Skeletal muscle cell (primary cell): Measurements from ENCODE around the gene UTP3.
A peak's percentile ranks its signal among the peaks of the same experiment; 100 is the strongest.
"Not testable (repeated sequence)": the region's sequence is repeated elsewhere in the genome, so short reads cannot be mapped to it uniquely, and the experiment has no call there.

Source experiments
- DNase-seq: peaks from one replicate; pipeline ENCODE4 v3.0.0-alpha.2; 2010; ENCODE audit warnings: low read depth
- H3K4me3 ChIP-seq: 2 replicates; pipeline ENCODE4 v1.5.1; 2011; ENCODE audit warnings: low read depth, mild to moderate bottlenecking, control low read depth, low read length, moderate library complexity

The UTP3 gene

DNA sequence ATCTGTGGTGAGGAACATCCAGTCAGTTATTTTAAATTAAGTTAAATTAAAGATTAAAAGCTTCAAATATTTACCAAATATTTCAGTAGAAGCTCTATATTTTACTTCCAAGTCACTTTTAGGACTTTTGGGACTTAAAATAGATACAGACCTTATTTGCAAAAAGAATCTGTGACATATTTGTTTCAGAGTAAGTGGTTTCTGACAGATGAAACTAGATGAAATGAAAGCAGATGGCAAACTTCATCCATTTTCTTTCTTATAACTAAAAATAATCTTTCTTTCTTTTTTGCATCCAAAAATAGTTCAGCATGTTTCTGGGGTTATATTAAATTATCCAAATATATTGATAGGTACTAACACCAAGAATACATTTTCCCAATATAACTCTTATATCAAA, 6.6 kb upstream of the UTP3 start:
- no peak overlapping the region for H3K4me3 ChIP-seq
- no peak for DNase-seq

DNA sequence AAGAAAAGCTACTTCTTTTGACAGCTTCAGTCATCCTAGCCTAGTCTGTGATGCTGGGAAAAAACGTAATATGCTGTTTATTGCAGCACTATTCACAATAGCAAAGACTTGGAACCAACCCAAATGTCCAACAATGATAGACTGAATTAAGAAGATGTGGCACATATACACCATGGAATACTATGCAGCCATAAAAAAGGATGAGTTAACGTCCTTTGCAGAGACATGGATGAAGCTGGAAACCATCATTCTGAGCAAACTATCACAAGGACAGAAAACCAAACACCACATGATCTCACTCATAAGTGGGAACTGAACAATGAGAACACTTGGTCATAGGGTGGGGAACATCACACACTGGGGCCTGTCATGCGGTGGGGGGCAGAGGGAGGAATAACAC, 6.2 kb upstream of the UTP3 start:
- DNase-seq, H3K4me3 ChIP-seq: not testable (repeated sequence)

GRCh38 chr4:70687392-70687791, 940 bp upstream of the UTP3 start:
- DNase-seq = no peak
- peak overlapping the region; percentile 100 for H3K4me3 ChIP-seq

DNA sequence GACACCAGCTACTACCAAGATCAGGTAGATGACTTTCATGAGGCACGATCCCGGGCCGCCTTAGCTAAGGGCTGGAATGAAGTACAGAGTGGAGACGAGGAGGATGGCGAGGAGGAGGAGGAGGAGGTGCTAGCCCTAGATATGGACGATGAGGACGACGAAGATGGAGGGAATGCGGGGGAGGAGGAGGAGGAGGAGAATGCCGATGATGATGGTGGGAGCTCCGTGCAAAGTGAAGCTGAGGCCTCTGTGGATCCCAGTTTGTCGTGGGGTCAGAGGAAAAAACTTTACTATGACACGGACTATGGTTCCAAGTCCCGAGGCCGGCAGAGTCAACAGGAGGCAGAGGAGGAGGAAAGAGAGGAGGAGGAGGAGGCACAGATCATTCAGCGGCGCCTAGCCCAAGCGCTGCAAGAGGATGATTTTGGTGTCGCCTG, 481 bp downstream of the UTP3 start:
- no peak for DNase-seq
- peak overlapping the region; percentile 100 for H3K4me3 ChIP-seq

DNA sequence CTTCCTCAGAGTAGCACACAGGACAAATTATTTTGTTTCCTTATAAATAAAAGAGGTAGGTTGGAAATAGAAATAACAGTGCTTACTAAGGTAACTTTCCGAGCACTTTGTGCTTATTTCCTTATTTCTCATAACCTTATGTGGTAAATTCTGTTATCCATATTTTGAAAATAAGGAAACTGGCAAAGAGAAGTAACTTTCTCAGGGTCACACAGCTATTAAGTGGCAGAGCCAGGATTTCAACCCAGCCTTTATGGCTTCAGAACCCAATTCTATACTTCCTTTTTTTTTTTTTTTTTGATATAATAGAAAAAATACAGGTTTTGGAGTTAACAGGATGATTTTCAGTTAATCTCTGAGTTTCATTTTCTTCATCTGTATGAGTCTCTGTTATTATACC, 3.3 kb downstream of the UTP3 start:
- H3K4me3 ChIP-seq = no peak overlapping the region
- no peak for DNase-seq

- DNase-seq = not testable (repeated sequence)
Observed at GRCh38 chr4:70694633-70695032, 6.3 kb downstream of the UTP3 start.

DNA sequence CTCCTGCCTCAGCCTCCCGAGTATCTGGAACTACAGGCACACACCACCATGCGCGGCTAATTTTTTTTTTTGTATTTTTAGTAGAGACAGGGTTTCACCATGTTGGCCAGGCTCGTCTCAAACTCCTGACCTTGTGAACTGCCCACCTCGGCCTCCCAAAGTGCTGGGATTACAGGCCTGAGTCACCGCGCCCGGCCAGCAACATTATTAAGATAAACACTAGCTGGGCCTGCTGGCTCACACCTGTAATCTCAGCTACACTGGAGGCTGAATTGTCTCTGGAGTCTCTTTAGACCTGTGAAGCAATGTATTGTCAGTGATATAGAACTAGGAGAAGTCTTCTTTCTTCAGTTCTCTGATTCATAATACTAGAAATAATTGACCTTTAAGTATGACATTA, 10.1 kb downstream of the UTP3 start:
- not testable (repeated sequence) for DNase-seq, H3K4me3 ChIP-seq

More at GRCh38 chr4:70694633-70695032, 6.3 kb downstream of the UTP3 start:
- not testable (repeated sequence) for H3K4me3 ChIP-seq

GRCh38 chr4:70700712-70701111, 12.4 kb downstream of the UTP3 start:
- H3K4me3 ChIP-seq = no peak overlapping the region
- DNase-seq = no peak

- no peak for DNase-seq
- H3K4me3 ChIP-seq = no peak overlapping the region
Observed at GRCh38 chr4:70701271-70701670, 12.9 kb downstream of the UTP3 start.

DNA sequence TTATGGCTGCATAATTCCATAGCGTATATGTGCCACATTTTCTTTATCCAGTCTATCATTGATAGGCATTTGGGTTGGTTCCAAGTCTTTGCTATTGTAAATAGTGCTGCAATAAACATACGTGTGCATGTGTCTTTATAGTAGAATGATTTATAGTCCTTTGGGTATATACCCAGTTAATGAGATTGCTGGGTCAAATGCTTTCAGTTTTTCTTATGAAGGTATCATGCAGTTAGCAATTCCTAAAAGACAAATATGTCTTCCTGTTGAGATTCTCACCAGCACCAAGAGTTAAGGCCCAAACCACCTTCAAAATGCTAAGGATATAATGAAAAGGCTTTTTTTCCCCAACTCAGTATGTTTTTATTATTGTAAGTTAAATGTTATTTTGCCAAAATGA, 14.3 kb downstream of the UTP3 start:
- H3K4me3 ChIP-seq, DNase-seq: not testable (repeated sequence)

- no peak for DNase-seq
- peak overlapping the region; percentile 71 for H3K4me3 ChIP-seq
Observed at GRCh38 chr4:70703619-70704214, 15.4 kb downstream of the UTP3 start.

DNA sequence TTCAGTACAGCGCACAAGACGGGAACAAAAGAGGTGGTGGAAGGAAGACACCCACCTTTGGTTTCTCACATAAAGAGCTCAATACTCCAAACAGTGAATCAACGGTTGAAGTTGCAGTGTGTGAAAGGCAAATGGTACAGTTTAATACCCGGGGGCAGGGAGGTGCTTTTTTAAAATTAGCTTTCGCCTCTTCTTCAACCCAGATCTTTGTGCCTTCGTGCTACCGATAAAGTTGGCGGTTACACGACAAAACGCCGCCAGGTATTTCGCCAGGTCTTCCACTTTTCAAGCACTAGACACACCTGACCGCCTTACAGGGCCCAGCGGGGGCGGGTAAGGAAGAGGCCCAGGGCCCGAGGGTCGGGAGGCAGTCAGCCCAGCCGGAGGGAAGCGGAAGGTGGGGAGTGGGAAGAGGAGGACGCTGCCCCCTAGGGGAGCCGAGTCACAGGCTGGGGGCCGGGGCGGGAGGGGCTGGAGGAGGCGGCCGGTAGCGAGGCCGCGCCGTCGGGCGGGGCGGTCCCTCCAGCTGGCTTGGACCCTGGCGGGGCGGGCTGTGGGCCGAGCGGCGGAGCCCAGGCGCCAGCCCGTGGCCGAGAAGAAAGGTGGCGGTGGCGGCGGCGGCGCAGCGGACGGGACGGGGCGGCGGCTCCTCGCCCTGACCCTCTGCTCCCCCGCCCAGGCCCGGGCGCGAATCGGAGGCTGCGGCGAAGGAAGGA, 16.0 kb downstream of the UTP3 start:
- DNase-seq = no peak
- peak overlapping the region; percentile 71 for H3K4me3 ChIP-seq

DNA sequence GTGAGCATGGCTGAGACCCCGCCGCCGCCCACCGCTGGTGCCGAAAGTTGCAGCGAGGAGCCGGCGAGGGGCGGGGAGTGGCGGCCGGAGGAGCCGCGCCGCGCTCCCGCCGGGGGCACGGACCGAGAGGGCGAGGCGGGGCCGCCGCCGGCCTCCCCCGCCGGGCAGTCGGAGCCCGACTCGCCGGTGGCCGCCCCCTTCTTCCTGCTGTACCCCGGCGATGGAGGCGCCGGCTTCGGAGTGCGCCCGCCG, 16.5 kb downstream of the UTP3 start:
- no peak for DNase-seq

DNA sequence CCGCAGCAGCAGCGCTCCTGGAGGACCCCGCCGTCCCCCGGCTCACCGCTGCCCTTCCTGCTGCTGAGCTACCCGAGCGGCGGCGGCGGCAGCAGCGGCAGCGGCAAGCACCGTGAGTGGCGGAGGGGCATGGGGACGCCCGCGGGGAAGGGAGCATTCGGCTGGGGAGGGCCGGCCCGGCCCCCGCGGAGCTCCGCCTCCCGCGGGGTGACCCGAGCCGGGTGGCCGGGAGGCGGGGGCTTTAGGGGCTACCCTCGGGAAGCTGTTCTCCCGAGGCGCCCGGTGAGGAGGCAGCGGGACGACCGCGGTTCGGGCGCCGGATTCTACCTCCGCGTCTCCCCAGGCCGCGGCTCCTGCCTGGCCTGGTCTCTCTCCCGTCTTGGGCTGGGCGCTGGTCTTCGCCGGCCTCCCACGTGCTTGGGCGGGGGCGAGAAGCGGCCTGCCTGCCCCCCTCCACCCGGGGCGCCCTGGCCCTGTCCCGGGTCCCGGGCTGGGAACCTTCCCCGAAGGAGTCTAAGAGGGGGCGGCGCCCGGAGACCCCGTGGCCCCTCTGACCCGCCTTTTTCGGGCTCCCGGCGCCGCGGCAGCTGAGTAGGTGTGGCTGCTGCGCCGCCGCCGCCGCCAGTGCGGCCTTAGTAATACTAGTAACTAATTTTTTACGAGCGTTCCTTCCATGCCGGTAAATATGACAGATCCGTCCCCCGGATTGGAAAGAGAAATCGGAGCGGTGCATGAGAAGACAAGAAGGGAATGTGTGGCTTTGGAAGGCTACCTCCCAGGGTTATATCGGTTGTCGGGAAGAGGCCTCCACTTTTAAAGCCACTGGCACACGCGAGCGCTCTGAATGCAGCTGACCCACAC, 17.1 kb downstream of the UTP3 start:
- no peak for DNase-seq
- peak overlapping the region; percentile 71 for H3K4me3 ChIP-seq

More for the DNA sequence above, 16.5 kb downstream of the UTP3 start:
- H3K4me3 ChIP-seq = peak overlapping the region; percentile 71

- DNase-seq = no peak
- H3K4me3 ChIP-seq = peak overlapping the region; percentile 71
Observed at GRCh38 chr4:70706044-70706461, 17.7 kb downstream of the UTP3 start.

DNA sequence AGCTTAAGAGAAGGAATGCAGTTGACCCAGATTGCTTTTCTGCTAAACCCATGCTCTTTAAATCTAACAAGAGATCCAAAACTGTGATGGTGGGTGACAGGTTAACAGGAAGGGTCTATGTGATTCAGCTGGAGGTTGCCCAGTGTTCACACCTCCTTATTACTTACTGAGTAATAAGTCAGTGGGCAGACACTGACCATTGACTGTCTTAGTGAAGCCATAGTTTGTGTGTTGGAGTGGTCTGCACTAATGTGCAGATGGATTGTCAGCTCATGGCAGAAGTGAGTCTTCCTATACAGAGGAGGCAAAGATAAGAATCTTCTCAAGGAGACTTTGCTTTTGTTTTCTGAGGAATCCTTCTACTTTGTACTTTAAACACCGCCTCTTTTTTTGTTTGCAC, 18.2 kb downstream of the UTP3 start:
- no peak for DNase-seq
- peak overlapping the region; percentile 71 for H3K4me3 ChIP-seq

DNA sequence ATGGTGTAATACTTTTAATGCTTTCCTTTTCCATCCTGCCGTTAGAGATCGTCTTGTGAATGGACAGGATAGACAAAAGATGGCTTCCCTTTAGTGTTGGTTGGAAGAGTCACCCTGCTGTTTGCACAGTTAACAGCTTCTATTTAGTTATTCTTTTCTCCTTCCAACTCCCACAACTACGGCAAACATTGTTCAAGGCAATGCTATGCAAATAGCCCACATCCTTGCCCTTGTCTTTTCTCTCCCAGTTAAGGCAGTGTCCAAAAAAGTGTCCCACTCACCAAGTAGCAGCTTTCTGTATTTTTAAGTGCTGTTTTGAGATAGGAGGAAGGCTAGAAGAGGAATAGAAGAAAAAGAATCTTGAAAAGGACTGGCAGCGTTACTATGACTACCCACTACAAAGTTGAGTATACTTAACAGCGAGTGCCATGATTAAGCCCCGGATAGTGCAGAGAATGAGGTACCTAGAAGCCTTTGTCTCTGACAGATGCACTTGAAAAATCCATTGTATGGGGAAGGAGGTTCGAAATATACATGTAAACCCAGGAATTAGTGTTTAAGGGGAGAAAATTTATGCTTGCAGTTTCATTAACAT, 21.4 kb downstream of the UTP3 start:
- DNase-seq = no peak
- no peak overlapping the region for H3K4me3 ChIP-seq

DNA sequence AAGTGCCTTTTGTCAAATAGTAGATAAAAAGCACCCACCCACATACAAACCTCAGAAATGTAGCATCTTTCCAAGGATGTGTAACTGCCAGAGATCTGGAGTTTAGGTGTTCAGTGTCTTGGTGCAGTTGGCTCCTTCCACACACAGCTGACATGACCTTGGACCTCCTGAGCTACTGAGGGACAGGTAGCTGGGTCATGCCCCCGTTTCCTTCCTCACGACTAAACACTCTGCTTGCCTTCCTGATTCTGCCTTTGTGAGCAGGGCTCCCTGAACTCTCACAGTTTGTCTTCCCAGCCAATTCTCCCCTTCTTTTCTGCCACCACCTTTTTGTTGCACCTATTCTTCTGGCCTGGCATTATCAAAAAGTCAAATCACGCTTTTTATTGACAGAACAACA, 23.3 kb downstream of the UTP3 start:
- DNase-seq = no peak
- no peak overlapping the region for H3K4me3 ChIP-seq

- DNase-seq = no peak
Observed at GRCh38 chr4:70712150-70712549, 23.8 kb downstream of the UTP3 start.

More at GRCh38 chr4:70712150-70712549, 23.8 kb downstream of the UTP3 start:
- no peak overlapping the region for H3K4me3 ChIP-seq
